ENCODE data around the gene CRYZ. TPM values are rescaled to one million over a fixed set of nuclear protein-coding genes. Genes with fewer than 3 reads are reported as not detected.

CRYZ gene
- total RNA-seq, 1 experiment from 2014 or later: 57.7 TPM

- Histone ChIP-seq H3K27ac (ENCODE audit: low read length) (no peak overlapping the region), H3K27me3 (ENCODE audit: low read length) (no peaks in the 10 kb centered on the region), H2AFZ (ENCODE audit: low read length) (no peak overlapping the region), H3K9me2 (replicated peaks; ENCODE audit: low read length) (no peaks in the 10 kb centered on the region), H3K9me3 (ENCODE audit: low read length) (no peaks in the 10 kb centered on the region), H3K79me2 (ENCODE audit: low read length) (no peaks in the 10 kb centered on the region), H3K4me3 (ENCODE audit: low read length) (no peak overlapping the region), H4K20me1 (ENCODE audit: low read length) (no peaks in the 10 kb centered on the region), H3K9ac (ENCODE audit: low read length) (no peak overlapping the region), H3K4me2 (ENCODE audit: low read length) (no peak overlapping the region), H3K36me3 (ENCODE audit: low read depth, low read length) (no peaks in the 10 kb centered on the region), H3F3A (ENCODE audit: low read length, unreplicated experiment) (no peaks in the 10 kb centered on the region), H3K4me1 (ENCODE audit: insufficient read depth, low read length) (no peaks in the 10 kb centered on the region)
- ChIA-PET CTCF (no interaction called here), POLR2A (ENCODE audit: unreplicated experiment) (no interaction called here)
- ATAC-seq (no peak), DNase-seq (no peak)
- no TSS peak for BruUV-seq (replicated peaks)
- intact Hi-C loops (cut with micrococcal nuclease): no loop called here
- TF ChIP-seq EZH2phosphoT487 (IDR thresholded peaks at IDR 0.05; ENCODE audit: borderline replicate concordance, low read length) (no peak), CTCF (conservative IDR thresholded peaks at IDR 0.05; ENCODE audit: low read depth, low read length) (no peak), EZH2 (IDR thresholded peaks at IDR 0.05; ENCODE audit: low read length, unreplicated experiment) (no peak)
Observed at GRCh38 chr1:74681851-74682250, 51.0 kb downstream of the CRYZ start.

DNA sequence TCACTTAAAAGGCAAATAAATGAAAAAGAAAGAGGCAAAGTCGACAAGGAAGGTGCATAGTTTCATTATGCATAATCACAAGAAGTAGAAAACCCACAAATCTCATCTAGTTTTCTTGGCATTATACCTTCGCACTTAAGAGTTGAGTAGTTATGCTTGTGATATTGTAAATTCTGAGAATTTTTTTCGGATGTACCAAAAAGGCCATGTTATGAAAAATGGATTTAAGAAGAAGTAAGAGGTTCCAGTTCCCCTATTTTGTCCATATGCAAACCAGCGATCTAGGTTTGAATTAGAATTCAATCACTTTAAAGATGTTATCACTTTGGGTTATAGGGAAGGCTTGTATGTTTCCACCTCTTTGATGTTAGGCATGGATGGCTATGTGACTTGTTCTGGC, 51.4 kb downstream of the CRYZ start:
- H3K4me1 ChIP-seq (ENCODE audit: insufficient read depth, low read length): no peaks in the 10 kb centered on the region
- H3K4me2 ChIP-seq (ENCODE audit: low read length): no peak overlapping the region
- ATAC-seq: no peak
- no peak for DNase-seq
- no peaks in the 10 kb centered on the region for H3K9me3 ChIP-seq (ENCODE audit: low read length)
- H3K27ac ChIP-seq (ENCODE audit: low read length): no peak overlapping the region
- no TSS peak for BruUV-seq (replicated peaks)
- no peak for TF ChIP-seq EZH2phosphoT487 (IDR thresholded peaks at IDR 0.05; ENCODE audit: borderline replicate concordance, low read length)
- no peak for TF ChIP-seq EZH2 (IDR thresholded peaks at IDR 0.05; ENCODE audit: low read length, unreplicated experiment)
- TF ChIP-seq CTCF (conservative IDR thresholded peaks at IDR 0.05; ENCODE audit: low read depth, low read length): no peak
- H3K36me3 ChIP-seq (ENCODE audit: low read depth, low read length): no peaks in the 10 kb centered on the region
- H3K27me3 ChIP-seq (ENCODE audit: low read length): no peaks in the 10 kb centered on the region
- H3K79me2 ChIP-seq (ENCODE audit: low read length): no peaks in the 10 kb centered on the region
- H3K9ac ChIP-seq (ENCODE audit: low read length): no peak overlapping the region
- CTCF ChIA-PET: no interaction called here
- H3K9me2 ChIP-seq (replicated peaks; ENCODE audit: low read length): no peaks in the 10 kb centered on the region
- no peak overlapping the region for H3K4me3 ChIP-seq (ENCODE audit: low read length)
- POLR2A ChIA-PET (ENCODE audit: unreplicated experiment): no interaction called here
- no peaks in the 10 kb centered on the region for H3F3A ChIP-seq (ENCODE audit: low read length, unreplicated experiment)
- H4K20me1 ChIP-seq (ENCODE audit: low read length): no peaks in the 10 kb centered on the region
- intact Hi-C loops (cut with micrococcal nuclease): no loop called here
- no peak overlapping the region for H2AFZ ChIP-seq (ENCODE audit: low read length)

DNA sequence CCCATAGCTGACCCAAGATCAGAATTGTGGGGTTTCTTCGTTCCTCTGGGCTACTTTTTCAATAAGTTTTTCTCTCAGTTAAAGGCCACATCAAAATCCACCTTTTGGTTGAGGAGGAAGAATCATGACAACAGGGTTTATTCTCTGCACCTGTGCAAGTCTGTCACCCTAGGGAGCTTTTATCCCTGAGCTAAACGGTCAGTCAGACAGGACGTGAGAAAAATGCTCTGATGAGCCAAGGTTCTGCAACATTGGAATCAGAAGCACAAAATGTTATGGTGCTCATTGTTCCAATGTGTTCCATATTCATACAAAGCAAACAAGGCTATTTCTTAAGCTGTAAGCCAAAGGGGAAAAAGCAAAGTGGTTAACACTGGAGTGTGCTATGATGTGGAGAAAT, 51.8 kb downstream of the CRYZ start:
- H3K4me2 ChIP-seq (ENCODE audit: low read length): no peak overlapping the region
- ATAC-seq (no peak), DNase-seq (no peak)
- H4K20me1 ChIP-seq (ENCODE audit: low read length): no peaks in the 10 kb centered on the region
- no peaks in the 10 kb centered on the region for H3K9me3 ChIP-seq (ENCODE audit: low read length)
- no peaks in the 10 kb centered on the region for H3K27me3 ChIP-seq (ENCODE audit: low read length)
- TF ChIP-seq CTCF (conservative IDR thresholded peaks at IDR 0.05; ENCODE audit: low read depth, low read length): no peak
- TF ChIP-seq EZH2 (IDR thresholded peaks at IDR 0.05; ENCODE audit: low read length, unreplicated experiment): no peak
- TF ChIP-seq EZH2phosphoT487 (IDR thresholded peaks at IDR 0.05; ENCODE audit: borderline replicate concordance, low read length): no peak
- no peaks in the 10 kb centered on the region for H3K4me1 ChIP-seq (ENCODE audit: insufficient read depth, low read length)
- no peaks in the 10 kb centered on the region for H3K36me3 ChIP-seq (ENCODE audit: low read depth, low read length)
- H3K9me2 ChIP-seq (replicated peaks; ENCODE audit: low read length): no peaks in the 10 kb centered on the region
- intact Hi-C loops (cut with micrococcal nuclease): no loop called here
- ChIA-PET POLR2A (ENCODE audit: unreplicated experiment) (no interaction called here), CTCF (no interaction called here)
- H2AFZ ChIP-seq (ENCODE audit: low read length): no peak overlapping the region
- H3K27ac ChIP-seq (ENCODE audit: low read length): no peak overlapping the region
- H3K9ac ChIP-seq (ENCODE audit: low read length): no peak overlapping the region
- no peak overlapping the region for H3K4me3 ChIP-seq (ENCODE audit: low read length)
- BruUV-seq (replicated peaks): no TSS peak
- no peaks in the 10 kb centered on the region for H3K79me2 ChIP-seq (ENCODE audit: low read length)
- H3F3A ChIP-seq (ENCODE audit: low read length, unreplicated experiment): no peaks in the 10 kb centered on the region
